Effector memory CD8-positive, alpha-beta T cell (primary cell): ENCODE data around the gene MAD1L1.
A peak's percentile ranks its signal among the peaks of the same experiment; 100 is the strongest.

Experiments used
- ATAC-seq: fragments of 150-1000 bp; cut with Tn5 transposase; replicated peaks from 2 replicates; pipeline ENCODE4 v1.10.0; 2021; ENCODE audit warnings: mild to moderate bottlenecking, moderate library complexity
- DNase-seq, 3 experiments: peaks; one replicate each; pipeline ENCODE4 v3.0.0; 2021
- H3K27ac Mint-ChIP-seq, 2 donors: one replicate each; pipeline ENCODE4 v1.8.0; 2022; ENCODE audit warnings: mild to moderate bottlenecking in 2 of 2, mixed read lengths in 2 of 2, moderate library complexity in 2 of 2
- H3K27me3 Mint-ChIP-seq, 2 donors: one replicate each; pipeline ENCODE4 v1.8.0; 2022; ENCODE audit warnings: mixed read lengths in 2 of 2
- H3K36me3 Mint-ChIP-seq: one replicate; pipeline ENCODE4 v1.8.0; 2022; ENCODE audit warnings: mild to moderate bottlenecking, moderate library complexity, mixed read lengths; ENCODE audit not compliant: insufficient read depth
- H3K4me1 Mint-ChIP-seq, 2 donors: one replicate each; pipeline ENCODE4 v1.8.0; 2022; ENCODE audit warnings: low read depth in 2 of 2, mixed read lengths in 2 of 2
- H3K4me3 Mint-ChIP-seq, 2 donors: one replicate each; pipeline ENCODE4 v1.8.0; 2022; ENCODE audit warnings: mild to moderate bottlenecking in 2 of 2, mixed read lengths in 2 of 2, moderate library complexity in 2 of 2
- H3K9me3 Mint-ChIP-seq, 2 donors: one replicate each; pipeline ENCODE4 v1.8.0; 2022; ENCODE audit warnings: mixed read lengths in 2 of 2

Gene MAD1L1

GRCh38 chr7:2124604-2125345, 108.0 kb downstream of the MAD1L1 start:
- peaks cover 3% of the 10 kb centered on the region for H3K36me3 Mint-ChIP-seq
- no peak overlapping the region for H3K4me3 Mint-ChIP-seq
- no peak overlapping the region for H3K27ac Mint-ChIP-seq
- peaks cover 12 to 18% of the 10 kb centered on the region in 2 donors for H3K4me1 Mint-ChIP-seq
- H3K9me3 Mint-ChIP-seq = no peaks in the 10 kb centered on the region
- no peaks in the 10 kb centered on the region for H3K27me3 Mint-ChIP-seq
- ATAC-seq = no peak
- DNase-seq = no peak

GRCh38 chr7:2123916-2124315, 108.8 kb downstream of the MAD1L1 start:
- Mint-ChIP-seq H3K27ac (peak overlapping the region; percentile 57 to 65), H3K9me3 (no peaks in the 10 kb centered on the region), H3K27me3 (no peaks in the 10 kb centered on the region), H3K36me3 (peaks cover 3% of the 10 kb centered on the region), H3K4me1 (peaks cover 19 to 26% of the 10 kb centered on the region in 2 donors), H3K4me3 (no peak overlapping the region)
- no peak for DNase-seq
- no peak for ATAC-seq

- Mint-ChIP-seq H3K4me3 (no peak overlapping the region), H3K4me1 (peaks cover 22 to 30% of the 10 kb centered on the region in 2 donors), H3K27me3 (no peaks in the 10 kb centered on the region), H3K27ac (peak overlapping the region in 1 of 2 donors; percentile 57), H3K9me3 (no peaks in the 10 kb centered on the region), H3K36me3 (peaks cover 3% of the 10 kb centered on the region)
- DNase-seq = no peak
- no peak for ATAC-seq
Measured at GRCh38 chr7:2123360-2123759, 109.4 kb downstream of the MAD1L1 start.

GRCh38 chr7:2122651-2123050, 110.1 kb downstream of the MAD1L1 start:
- H3K27me3 Mint-ChIP-seq = no peaks in the 10 kb centered on the region
- DNase-seq (no peak), ATAC-seq (no peak)
- H3K4me1 Mint-ChIP-seq = peaks cover 28 to 29% of the 10 kb centered on the region in 2 donors
- H3K36me3 Mint-ChIP-seq = peaks cover 3% of the 10 kb centered on the region
- H3K27ac Mint-ChIP-seq = peak overlapping the region in 1 of 2 donors; percentile 51
- H3K9me3 Mint-ChIP-seq = no peaks in the 10 kb centered on the region
- H3K4me3 Mint-ChIP-seq = no peak overlapping the region

GRCh38 chr7:2120841-2121830, 111.6 kb downstream of the MAD1L1 start:
- Mint-ChIP-seq H3K4me1 (peaks cover 32% of the 10 kb centered on the region in 2 donors), H3K27ac (peak overlapping the region; percentile 83 to 93), H3K9me3 (no peaks in the 10 kb centered on the region), H3K27me3 (no peaks in the 10 kb centered on the region), H3K4me3 (peak overlapping the region; percentile 83), H3K36me3 (peaks cover 3% of the 10 kb centered on the region)
- no peak for DNase-seq
- no peak for ATAC-seq

GRCh38 chr7:2120251-2120660, 112.5 kb downstream of the MAD1L1 start:
- peaks cover 32 to 35% of the 10 kb centered on the region in 2 donors for H3K4me1 Mint-ChIP-seq
- H3K27me3 Mint-ChIP-seq = no peaks in the 10 kb centered on the region
- no peaks in the 10 kb centered on the region for H3K9me3 Mint-ChIP-seq
- peak overlapping the region; percentile 83 to 93 for H3K27ac Mint-ChIP-seq
- H3K4me3 Mint-ChIP-seq = peak overlapping the region; percentile 83
- no peaks in the 10 kb centered on the region for H3K36me3 Mint-ChIP-seq
- DNase-seq (peak; percentile 64 to 73 (median 68)), ATAC-seq (peak; percentile 97)

- Mint-ChIP-seq H3K27me3 (no peaks in the 10 kb centered on the region), H3K4me1 (peaks cover 32 to 42% of the 10 kb centered on the region in 2 donors), H3K4me3 (peak overlapping the region; percentile 36 to 83), H3K36me3 (no peaks in the 10 kb centered on the region), H3K27ac (peak overlapping the region; percentile 83 to 93), H3K9me3 (no peaks in the 10 kb centered on the region)
- DNase-seq (no peak), ATAC-seq (no peak)
Measured at GRCh38 chr7:2118630-2119190, 114.0 kb downstream of the MAD1L1 start.

GRCh38 chr7:2118056-2118455, 114.7 kb downstream of the MAD1L1 start:
- H3K9me3 Mint-ChIP-seq = no peaks in the 10 kb centered on the region
- no peaks in the 10 kb centered on the region for H3K36me3 Mint-ChIP-seq
- no peak for ATAC-seq
- no peak for DNase-seq
- no peaks in the 10 kb centered on the region for H3K27me3 Mint-ChIP-seq
- H3K27ac Mint-ChIP-seq = peak overlapping the region; percentile 41 to 93
- H3K4me1 Mint-ChIP-seq = peaks cover 32 to 45% of the 10 kb centered on the region in 2 donors
- H3K4me3 Mint-ChIP-seq = no peak overlapping the region

GRCh38 chr7:2117646-2118045, 115.1 kb downstream of the MAD1L1 start:
- no peaks in the 10 kb centered on the region for H3K9me3 Mint-ChIP-seq
- DNase-seq (no peak), ATAC-seq (no peak)
- H3K27ac Mint-ChIP-seq = peak overlapping the region in 1 of 2 donors; percentile 22
- H3K27me3 Mint-ChIP-seq = no peaks in the 10 kb centered on the region
- no peak overlapping the region for H3K4me3 Mint-ChIP-seq
- peaks cover 35 to 47% of the 10 kb centered on the region in 2 donors for H3K4me1 Mint-ChIP-seq
- no peaks in the 10 kb centered on the region for H3K36me3 Mint-ChIP-seq

GRCh38 chr7:2116989-2117591, 115.7 kb downstream of the MAD1L1 start:
- no peaks in the 10 kb centered on the region for H3K9me3 Mint-ChIP-seq
- peaks cover 40 to 53% of the 10 kb centered on the region in 2 donors for H3K4me1 Mint-ChIP-seq
- H3K27me3 Mint-ChIP-seq = no peaks in the 10 kb centered on the region
- H3K36me3 Mint-ChIP-seq = peaks cover 4% of the 10 kb centered on the region
- no peak overlapping the region for H3K4me3 Mint-ChIP-seq
- ATAC-seq (no peak), DNase-seq (no peak)
- peak overlapping the region in 1 of 2 donors; percentile 59 for H3K27ac Mint-ChIP-seq

GRCh38 chr7:2116448-2116810, 116.3 kb downstream of the MAD1L1 start:
- peaks cover 4% of the 10 kb centered on the region for H3K36me3 Mint-ChIP-seq
- peaks cover 45 to 57% of the 10 kb centered on the region in 2 donors for H3K4me1 Mint-ChIP-seq
- H3K27ac Mint-ChIP-seq = peak overlapping the region; percentile 59 to 72
- DNase-seq (no peak), ATAC-seq (no peak)
- no peaks in the 10 kb centered on the region for H3K27me3 Mint-ChIP-seq
- no peaks in the 10 kb centered on the region for H3K9me3 Mint-ChIP-seq
- H3K4me3 Mint-ChIP-seq = no peak overlapping the region

- no peak for DNase-seq
- Mint-ChIP-seq H3K9me3 (no peaks in the 10 kb centered on the region), H3K36me3 (peaks cover 4% of the 10 kb centered on the region), H3K4me1 (peaks cover 49 to 61% of the 10 kb centered on the region in 2 donors), H3K27ac (peak overlapping the region in 1 of 2 donors; percentile 72), H3K4me3 (no peak overlapping the region), H3K27me3 (no peaks in the 10 kb centered on the region)
- ATAC-seq = no peak
Measured at GRCh38 chr7:2115760-2116447, 116.8 kb downstream of the MAD1L1 start.
